GM18511 (cell line): ENCODE results near the gene IFIT1.
"Not testable (repeated sequence)": the region's sequence is repeated elsewhere in the genome, so short reads cannot be mapped to it uniquely, and the experiment has no call there.

ENCODE experiments used
- ATAC-seq: cut with Tn5 transposase; IDR thresholded peaks from one replicate; pipeline ENCODE4 v1.9.1; 2021; ENCODE audit warnings: mild to moderate bottlenecking, moderate library complexity; ENCODE audit not compliant: unreplicated experiment

IFIT1 gene

DNA sequence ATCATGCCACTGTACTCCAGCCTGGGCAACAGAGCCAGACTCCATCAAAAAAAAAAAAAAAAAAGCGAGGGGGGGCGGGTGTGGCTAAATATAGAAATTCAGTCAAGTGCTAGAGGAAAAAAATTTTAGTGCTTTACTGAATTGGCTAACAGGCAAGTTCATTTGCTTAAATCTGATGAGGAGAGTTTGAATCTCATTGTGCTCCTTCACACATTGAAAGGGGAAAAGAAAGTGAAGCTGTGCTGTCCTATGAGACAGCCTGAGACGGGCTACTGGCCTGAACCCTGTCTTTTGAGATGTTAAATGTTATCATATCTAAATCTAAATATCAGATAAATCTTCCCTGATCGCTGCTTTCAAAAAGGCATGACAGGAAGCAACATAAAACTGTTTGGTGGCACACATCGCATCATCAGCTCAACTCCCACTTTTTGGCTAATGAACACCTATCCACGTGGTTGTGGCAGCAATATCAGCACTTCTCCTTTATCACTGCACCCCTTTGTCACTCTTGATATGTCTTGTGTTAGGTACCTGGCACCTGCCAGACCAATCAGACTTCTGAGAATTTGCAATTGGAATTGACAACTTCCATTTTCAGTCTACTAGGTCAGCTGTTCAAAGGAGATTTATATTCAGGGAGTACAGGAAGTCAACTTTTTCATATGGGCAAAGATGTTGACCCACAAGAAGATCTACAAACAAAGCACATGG, 28.5 kb upstream of the IFIT1 start:
- ATAC-seq, result no peak

DNA sequence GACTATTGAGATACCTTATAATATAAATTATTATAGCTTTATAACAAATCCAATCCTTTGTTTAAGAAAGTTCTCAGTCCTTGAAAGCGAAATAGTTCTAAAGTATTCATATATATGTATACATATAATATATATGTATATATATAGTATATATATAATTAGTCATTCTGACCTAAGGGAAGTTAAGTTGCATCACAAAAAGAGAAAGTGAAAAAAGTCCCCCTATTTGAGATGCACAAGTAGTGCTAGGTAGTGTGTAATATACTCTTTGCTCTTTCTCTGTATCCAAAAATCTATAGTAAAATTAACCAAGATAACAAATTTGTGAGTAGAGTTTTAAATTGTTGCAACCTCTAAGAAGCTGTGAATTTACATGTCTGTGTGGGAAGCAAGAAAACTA, 27.9 kb upstream of the IFIT1 start:
- no peak for ATAC-seq

DNA sequence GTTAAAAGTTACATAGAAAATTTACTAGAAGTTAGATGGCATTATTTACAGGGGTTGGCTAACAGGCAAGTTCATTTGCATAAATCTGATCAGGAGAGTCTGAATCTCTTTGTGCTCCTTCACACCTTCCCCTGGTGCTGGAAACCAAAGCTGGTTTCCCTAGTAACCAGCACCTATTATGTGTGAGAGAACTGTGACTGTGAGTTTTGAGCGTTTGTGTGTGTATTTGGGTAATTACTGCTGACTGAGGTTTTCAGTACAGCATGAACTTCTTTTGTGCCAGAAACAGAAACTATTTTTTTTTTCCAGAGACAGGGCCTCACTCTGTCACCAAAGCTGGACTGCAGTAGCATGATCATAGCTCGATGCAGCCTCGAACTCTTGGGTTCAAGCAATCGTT, 24.9 kb upstream of the IFIT1 start:
- ATAC-seq, result peak; percentile 79

DNA sequence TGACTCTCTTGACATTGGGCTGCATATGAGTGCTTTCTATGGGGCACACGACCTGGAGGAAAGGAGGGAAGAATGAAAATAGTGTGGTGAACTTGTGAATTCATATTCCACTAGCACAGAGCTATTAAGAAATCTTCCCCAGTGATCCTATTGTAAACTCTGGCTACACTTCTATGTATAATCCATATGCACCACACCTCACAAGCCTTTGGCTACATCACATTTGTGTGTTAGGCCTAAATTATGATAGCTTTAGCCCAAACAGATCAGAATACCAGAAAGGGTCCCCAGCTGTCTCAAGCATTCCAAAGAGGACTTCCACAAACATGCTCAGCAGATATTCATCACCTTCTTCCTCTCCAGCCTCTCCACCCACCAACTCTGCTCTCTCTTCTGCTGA, 24.3 kb upstream of the IFIT1 start:
- ATAC-seq, result no peak

DNA sequence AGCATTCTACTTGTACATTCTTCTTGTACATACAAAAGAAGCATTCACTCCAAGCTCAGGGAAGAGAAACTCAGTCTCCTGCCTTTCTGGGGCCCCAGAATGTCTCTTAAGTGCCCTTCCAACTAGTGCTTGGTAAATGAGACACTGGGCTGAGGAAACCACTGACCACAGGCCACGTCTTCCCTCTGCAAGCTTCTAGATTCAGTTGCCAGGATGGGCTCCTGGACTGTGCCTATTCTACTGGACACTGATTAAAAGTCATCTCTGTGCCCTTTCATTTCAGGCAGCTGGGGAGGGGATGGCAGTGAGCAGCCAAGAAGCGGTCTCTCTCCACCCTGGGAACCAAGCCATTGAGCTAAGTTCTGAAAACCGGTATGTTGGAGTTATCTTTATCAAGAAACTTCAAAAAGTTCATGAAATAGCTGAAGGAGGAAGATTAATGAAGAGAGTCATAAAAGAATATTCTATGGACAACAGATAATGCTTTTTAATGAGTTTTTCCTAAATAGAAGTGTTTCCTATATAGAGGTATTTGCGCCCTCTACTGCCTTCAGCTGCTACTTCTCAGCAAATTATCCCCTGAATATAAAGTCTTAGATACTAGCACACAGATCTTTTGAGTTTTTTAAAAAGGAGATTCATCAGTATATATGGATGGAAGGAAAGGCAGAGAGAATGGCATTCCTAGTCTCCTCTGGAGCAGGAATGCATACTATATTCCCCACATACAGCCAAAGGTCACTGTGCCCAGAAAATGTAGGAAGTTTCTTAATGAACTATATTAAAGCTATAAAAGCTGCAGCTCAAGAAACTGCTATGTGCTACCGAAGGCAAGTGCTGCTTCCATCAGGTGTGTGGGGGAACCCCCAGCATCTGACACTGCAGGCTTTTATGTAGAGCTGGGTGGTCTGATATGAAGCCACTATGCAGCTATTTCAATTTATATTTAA, 23.0 kb upstream of the IFIT1 start:
- no peak for ATAC-seq

DNA sequence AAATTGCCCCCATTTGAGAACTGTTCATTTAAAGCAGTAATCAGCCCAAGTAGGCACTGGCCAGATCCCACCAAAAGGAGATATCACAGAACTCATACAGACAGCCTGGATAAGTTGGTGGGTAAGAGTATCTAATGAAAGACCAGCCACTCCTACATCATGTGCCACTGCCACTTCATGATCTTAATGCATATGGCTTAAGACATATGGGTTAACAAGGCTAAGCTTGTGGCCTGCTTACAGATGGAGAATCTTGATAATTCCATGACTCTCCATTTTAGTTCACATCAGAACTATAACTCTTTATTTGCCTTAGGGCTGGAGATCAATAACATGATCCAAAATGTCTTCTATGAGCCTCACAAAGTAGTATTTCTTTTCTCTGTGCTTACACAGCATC, 21.3 kb upstream of the IFIT1 start:
- no peak for ATAC-seq

DNA sequence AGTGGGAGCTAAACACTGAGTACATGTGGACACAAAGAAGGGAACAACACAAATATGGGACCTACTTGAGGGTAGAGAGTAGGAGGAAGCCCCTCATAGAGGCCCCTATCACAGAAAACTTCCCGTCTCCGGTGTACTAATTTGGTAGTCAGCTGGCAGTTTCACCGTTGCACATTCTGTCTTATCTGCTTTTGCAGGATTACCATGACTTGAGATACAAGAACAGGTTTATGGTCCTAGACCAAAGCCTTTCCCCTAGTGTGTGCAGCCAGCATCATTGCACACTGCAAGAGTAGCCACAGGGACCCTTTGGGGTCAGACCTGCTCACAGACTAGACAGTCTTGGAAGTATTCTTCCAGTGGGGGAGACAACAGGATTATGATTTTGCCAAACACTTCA, 20.4 kb upstream of the IFIT1 start:
- ATAC-seq, result no peak

DNA sequence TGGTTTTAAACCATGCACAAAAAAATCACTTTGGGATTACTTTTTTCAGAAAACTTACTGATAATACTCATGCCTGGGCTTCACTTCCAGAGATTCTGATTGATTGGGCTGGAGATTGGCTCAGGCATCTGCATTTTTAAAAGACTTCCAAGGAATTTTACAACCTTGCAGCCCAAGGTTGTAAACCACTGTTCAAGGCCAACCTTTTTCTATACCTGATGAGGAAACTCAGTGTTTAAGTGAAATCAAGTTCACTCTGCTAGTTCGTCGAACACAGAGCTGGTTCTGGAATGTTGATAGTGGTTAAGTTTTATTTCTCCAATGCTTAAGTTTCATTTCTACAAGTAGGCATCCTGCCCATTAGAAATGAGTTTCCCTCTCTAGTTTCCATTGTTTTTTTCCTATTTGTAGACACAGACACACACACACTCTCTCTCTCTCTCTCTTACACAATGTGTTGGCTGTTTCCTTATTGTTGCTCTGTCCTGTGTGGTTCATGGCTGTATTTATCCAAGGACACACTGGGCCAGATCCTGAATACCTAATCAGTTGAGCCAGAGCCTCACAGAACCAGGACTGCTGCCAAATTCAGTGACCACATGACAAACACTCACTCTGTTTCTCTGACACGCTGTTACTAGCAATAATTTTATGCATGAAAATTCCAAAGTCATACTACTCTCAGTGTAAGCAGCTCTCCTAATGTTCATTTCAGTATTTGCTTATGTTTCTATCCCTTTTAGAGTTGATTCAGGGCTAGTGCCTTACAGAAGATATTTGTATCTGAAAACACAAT, 18.3 kb upstream of the IFIT1 start:
- no peak for ATAC-seq

DNA sequence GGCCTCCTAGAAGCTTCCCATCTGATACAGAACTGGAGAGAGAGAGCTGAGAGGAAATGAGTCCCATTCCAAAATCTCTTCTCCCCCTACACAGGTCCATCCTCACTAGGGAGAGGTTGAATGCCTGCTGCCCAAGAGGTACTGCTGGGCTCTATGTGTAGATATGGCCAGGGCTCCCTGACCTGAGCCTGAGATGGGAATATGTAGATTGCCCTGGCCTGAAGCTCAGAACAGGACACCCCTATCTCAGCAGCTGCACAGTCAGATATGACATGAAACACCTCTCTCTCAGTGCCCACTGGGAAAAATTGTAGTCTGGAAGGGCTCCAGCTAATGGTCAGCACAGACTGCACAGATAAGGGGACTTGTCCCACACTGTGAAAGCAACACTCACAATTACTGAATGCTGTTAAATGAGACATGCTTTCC, 17.7 kb upstream of the IFIT1 start:
- ATAC-seq, result no peak

DNA sequence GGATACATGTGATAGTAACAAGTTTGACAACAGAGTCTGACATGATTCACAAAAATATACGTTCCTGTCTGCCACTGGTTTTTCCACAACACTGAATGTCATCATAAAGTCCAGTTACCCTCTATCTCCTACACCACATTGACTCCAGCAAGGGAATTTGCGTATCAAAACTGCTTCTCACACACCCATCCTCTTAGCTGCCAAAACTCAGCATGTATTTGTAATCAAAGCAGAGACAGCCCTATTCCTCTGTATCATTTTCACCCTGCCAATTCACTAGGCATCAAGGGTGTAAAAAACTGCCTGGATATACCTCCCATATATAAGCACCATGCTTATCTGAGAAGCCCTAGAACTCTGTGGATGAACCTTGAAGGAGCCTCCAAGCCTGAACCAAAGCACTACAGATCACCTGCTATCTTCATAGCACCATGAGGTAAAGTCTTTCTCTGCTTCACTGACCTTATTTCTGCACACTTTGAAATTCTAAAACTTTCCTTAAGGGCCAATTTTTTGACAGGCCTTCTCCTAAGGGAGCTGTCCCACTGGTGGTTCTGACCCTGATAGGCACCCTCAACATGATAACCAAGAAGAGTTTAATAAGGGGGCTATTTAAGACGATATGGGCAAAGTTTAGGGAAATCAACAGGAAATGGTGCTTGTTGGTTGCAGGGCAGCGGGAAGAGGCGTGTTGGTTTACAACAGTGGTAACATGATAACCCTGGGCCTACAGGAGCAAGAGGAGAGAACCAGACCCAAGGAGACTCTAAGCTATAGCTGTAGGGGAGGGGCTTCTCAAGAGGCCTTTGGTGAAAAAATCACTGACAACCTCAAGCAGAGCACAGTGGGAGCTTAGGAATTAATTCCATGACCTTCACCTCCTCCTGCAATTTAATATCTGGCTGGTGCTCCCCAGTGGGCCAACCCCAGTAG, 14.5 kb upstream of the IFIT1 start, which contains the start of gene IFIT1B:
Gene IFIT1B (plus strand): TSS at position 352 of the 933 bp plus-strand sequence. CDS start 80 bp downstream, at position 432.
- ATAC-seq, result no peak

DNA sequence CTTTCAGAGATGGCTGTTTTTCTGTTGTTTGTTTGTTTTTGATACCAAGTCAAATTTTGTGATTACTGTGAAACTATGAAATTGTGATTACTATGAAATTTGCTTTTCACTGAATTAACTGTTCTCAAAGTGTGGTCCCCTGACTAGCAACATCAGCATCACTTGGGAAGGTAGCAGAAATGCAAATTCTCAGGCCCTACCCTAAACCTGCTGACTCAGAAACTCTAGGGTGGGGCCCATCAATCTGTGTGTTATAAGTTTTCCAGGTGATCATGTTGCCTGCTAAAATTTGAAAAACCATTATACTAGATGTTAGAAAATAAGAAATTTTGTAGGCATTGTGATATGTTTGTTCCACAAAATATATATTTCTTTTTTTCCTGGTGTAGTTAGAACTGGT, 13.3 kb upstream of the IFIT1 start:
- ATAC-seq, result no peak

DNA sequence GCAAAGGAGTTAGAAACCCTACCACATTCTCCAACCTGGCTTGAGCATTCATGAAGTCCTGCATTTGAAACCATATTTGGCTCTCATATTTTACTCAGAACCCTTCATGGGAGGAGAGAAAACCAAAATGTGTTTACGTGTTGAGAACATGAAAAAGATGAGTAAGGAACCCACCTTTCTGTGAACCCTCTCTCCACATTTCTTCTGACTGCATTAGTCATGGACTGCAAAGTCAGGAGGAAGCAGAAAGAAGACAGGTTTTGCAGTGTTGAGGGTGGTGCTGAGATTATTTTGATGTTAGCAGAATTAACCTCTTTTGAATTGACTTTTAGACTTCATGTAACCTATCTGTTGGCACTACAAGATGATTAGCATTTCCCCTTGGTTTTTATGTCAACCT, 9.7 kb upstream of the IFIT1 start:
- ATAC-seq, result no peak

DNA sequence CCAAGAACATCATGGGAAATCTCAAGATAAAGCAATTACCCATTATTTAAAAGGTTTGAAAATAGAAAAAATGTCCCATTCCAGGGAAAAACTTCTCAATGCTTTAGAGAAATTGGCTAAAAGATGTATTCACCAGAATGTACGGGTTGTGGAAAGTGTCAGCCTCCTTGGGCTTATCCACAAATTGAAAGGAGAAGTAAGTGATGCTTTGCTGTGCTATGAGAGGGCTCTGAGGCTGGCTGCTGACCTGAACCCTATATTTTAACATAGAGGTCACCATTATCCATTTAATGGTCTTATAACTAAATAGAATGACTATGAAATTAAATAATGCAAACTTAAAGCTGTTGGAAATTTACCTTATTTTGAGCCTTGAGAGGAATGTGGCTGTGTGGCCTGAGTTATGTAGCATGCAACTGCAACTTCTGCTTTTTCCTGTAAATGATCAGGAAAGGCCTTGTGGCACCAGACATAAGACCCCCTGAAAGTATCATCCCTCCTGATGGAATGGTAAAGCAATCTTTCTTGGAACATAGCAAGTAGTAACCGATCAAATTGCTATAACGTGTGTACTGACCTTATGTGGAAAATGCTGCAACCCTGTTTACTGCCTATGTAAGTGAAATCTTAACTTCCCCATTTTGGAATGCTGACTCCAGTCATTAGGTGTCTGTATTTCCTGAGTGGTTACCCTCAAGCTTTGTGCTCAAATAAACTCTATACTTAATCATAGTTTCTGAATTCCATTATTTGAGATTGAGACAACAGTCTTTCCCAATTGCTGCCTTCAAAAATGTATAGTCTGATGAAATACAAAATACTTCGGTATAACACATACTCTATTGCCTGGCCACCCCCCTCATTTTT, 7.7 kb upstream of the IFIT1 start:
- no peak for ATAC-seq

DNA sequence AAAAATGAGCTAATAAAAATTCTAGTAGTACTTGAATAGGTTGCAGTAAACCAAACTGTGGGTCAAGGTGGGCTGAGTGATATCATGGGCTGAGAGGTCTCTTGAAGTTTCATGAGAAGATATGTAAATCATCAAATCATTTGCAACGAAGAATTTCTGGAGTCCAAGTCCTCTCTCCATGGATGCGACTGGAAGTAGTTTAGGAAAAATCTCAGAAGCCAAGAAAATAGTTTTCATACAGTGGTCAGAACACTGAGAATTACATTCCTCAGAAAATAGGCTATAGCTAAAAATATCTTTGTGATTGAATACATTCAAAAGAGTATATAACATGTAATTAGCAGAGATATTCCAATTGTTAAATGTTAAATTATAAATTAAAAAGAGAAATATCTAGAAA, 3.6 kb upstream of the IFIT1 start:
- no peak for ATAC-seq

DNA sequence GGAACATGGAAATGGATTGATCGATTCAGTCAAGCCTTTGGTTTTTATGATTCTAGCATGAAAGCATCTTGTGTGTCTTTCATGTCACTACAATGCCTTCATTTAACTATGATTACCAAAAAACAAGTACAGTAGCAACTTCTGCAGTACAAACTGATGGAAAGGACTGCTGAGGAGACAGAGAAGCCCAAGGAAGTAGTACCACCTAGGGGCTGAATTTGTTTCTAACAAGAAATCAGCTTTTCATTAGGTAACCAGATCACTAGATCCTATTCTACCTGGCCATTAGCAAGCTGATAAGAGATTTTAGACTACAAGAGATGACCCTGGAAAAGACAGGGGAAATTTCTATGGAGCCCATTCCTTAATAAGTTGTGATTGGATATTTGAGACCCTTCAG, 3.2 kb upstream of the IFIT1 start:
- no peak for ATAC-seq

DNA sequence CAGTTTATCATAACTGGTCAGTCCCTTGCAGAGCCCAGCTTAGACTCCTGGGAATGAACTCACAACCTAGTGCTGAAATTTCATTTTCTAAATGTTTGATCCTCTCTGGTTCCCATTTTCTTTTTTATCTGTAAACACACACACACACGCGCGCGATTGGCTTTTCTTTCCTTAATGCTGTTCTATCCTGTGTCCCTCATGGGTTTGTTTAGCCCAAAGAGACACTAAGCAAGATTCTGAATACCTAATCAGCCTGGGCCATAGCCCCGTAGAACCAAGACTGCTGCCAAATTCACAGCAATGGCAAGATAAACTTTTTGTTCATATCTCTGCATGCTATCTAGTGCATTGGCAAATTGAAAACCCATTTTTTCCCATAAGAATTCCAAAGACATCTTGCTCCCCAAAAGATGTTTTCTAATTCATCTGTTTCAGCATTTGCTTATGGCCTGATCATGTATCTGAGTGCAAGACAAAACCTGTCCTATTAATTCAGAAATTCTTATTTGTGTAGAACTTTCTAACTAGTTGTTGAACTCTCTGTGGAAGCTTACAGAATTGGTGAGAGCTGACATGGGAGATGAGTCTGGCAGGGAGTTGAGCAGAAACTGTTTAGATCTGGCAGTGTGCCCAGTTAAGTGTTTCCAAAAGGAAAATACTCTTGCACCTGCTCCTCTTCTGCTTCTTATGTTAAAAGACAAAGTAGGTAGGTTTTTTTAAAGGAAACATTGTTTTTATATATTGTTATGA, 1.8 kb upstream of the IFIT1 start:
- no peak for ATAC-seq

DNA sequence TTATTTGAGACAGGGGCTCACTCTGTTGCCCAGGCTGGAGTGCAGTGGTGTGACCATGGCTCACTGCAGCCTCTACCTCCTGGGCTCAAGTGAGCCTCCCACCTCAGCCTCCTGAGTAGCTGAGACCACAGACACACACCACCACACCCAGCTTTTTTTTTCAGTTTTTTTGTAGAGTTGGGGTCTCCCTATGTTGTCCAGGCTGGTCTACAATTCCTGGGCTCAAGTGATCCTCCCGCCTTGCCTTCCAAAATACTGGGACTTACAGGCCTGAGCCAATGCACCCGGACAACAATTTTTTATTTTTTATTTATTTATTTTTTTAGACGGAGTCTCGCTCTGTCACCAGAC, 1.2 kb upstream of the IFIT1 start:
- ATAC-seq, result not testable (repeated sequence)

DNA sequence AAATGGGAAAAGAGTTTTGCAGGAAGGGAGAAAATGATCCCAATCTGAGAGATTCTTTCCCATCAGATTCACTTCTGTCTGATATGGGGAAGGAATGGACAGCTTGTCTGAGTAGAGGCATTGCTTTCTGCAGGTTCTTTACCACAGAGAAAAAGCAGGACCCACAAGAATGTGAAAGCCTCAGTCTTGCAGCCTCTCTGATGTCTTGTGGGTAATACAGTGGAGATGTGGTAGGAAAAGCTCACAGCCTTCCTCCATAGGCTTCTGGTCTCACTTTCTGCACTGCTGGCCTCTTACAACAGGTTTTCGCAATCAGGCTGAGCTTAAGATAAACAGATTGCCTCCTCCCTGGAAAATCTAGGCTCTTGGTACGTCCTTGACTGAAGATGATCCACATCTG, 551 bp downstream of the IFIT1 start:
- ATAC-seq, result peak; percentile 60

DNA sequence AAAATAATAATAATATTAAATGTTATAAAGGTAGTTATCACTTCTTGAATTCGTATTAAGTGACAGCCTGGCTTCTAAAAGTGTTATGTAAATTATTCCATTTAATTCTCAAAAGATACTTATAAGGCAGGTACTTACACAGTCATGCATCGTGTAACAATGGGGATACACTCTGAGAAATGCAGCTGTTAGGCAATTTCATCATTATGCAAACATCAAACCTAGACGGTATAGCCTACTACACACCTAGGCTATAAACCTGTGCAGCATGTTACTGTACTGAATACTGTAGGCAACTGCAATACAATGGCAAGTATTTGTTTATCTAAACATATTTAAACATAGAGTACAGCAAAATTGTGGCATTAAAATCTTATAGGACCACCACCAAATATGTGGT, 1.5 kb downstream of the IFIT1 start:
- ATAC-seq, result no peak
